Pancreas (tissue), 10 donors: ENCODE results near the gene LOC101059915.
"Not testable (repeated sequence)": the region's sequence is repeated elsewhere in the genome, so short reads cannot be mapped to it uniquely, and the experiment has no call there.

Experiments
- ATAC-seq, 4 donors: fragments of 200-7000 bp; cut with Tn5 transposase; one replicate each; pipeline versions ENCODE4 v1.8.0 to v1.9.1; 2020; ENCODE audit warnings: mild to moderate bottlenecking in 4 of 4, moderate library complexity in 4 of 4
- DNase-seq, 6 donors: peaks; one replicate each; pipeline ENCODE4 v3.0.0-alpha.2; 2020
- FAIRE-seq: peaks from 2 replicates; lab custom pipeline; 2012; peaks lifted over from hg19 to GRCh38; lab: Jason Lieb, UNC
- H3K27ac ChIP-seq, 4 donors: fragments of 200-600 bp; sonication (generic); 1 replicate in 3 of 4; 2 replicates in 1 of 4; pipeline versions ENCODE4 v1.5.0 to v1.8.0; 2020
- H3K27me3 ChIP-seq, 4 donors: fragments of 200-600 bp; one replicate each; pipeline ENCODE4 v1.8.0; 2021
- H3K36me3 ChIP-seq, 3 donors: fragments of 200-600 bp; sonication (generic) in 1 of 3; one replicate each; pipeline versions ENCODE4 v1.5.0 to v1.8.0; 2020 to 2021
- H3K4me1 ChIP-seq, 3 donors: fragments of 200-600 bp; one replicate each; pipeline ENCODE4 v1.8.0; 2021
- H3K4me3 ChIP-seq, 4 donors: fragments of 200-600 bp; sonication (generic) in 2 of 4; one replicate each; pipeline versions ENCODE4 v1.5.0 to v1.8.0; 2020 to 2021
- H3K9me3 ChIP-seq, 4 donors: fragments of 200-600 bp; one replicate each; pipeline ENCODE4 v1.8.0; 2021
- WGBS, 2 donors: extraction: QIAGEN DNeasy Blood & Tissue Kit; methylation state at CpG; one replicate each; pipeline ENCODE4 v1.1.7; 2013; 5-methylcytosine and 5-hydroxymethylcytosine counted together
- intact Hi-C, 3 donors: fragments of 100-400 bp; cut with DNase I; formaldehyde crosslinking; loops; one replicate each; pipeline versions ENCODE4 v1.11.1 to v1.14.2; 2022
- TF ChIP-seq, protein P1 (sequence below), 4 donors: fragments of 200-600 bp; sonication (generic) in 3 of 4; IDR thresholded peaks; one replicate each; pipeline versions ENCODE4 v1.5.0 to v1.8.0; 2021; ENCODE audit warnings: antibody characterized with exemption in 4 of 4
- donor health status: healthy with polysubstance abuse.
- donor health status: DM: no; HTN: no; CAD: no; lungs with moderate emphysema.
- donor health status: DM: no; HTN: no; CAD: no.
- donor health status: control.
- donor health status: control.
- donor health status: Bipolar disorder and iron deficiency.
- donor health status: DM: yes; HTN: yes; CAD: no.
- donor health status: DM: no; HTN: no; CAD: no.
- donor health status: DM: no; HTN: no; CAD: no.
- donor health status: DM: yes; HTN: yes; CAD: no.

The LOC101059915 gene

DNA sequence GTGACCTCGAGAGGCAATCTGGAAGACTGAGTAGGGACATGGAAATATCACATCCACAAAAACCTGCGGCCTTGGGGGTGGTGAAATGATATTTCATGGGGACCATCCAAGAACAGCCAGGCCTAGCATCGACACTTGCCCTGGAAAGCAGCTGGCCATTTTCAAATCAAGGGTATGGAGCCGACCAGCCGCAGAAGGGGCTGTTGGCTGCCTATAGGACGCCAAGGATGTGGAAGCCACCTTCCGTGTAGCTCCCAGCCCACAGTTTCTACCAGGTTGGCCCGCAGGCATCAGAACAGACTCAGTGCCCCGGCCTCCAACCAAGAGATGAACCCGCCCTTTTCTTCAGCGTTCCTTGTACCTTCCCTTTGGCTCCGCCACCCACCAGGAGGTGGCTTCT, 5.4 kb upstream of the LOC101059915 start:
- Histone ChIP-seq H3K9me3 (no peaks in the 10 kb centered on the region), H3K36me3 (no peaks in the 10 kb centered on the region), H3K4me3 (no peak overlapping the region), H3K27me3 (no peaks in the 10 kb centered on the region), H3K27ac (no peak overlapping the region), H3K4me1 (no peaks in the 10 kb centered on the region)
- ATAC-seq (no peak), DNase-seq (no peak), FAIRE-seq (no peak)
- TF ChIP-seq, protein P1, sequence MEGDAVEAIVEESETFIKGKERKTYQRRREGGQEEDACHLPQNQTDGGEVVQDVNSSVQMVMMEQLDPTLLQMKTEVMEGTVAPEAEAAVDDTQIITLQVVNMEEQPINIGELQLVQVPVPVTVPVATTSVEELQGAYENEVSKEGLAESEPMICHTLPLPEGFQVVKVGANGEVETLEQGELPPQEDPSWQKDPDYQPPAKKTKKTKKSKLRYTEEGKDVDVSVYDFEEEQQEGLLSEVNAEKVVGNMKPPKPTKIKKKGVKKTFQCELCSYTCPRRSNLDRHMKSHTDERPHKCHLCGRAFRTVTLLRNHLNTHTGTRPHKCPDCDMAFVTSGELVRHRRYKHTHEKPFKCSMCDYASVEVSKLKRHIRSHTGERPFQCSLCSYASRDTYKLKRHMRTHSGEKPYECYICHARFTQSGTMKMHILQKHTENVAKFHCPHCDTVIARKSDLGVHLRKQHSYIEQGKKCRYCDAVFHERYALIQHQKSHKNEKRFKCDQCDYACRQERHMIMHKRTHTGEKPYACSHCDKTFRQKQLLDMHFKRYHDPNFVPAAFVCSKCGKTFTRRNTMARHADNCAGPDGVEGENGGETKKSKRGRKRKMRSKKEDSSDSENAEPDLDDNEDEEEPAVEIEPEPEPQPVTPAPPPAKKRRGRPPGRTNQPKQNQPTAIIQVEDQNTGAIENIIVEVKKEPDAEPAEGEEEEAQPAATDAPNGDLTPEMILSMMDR (IDR thresholded peaks at IDR 0.05), result no peak
- WGBS, 2 donors, result 75 to 81% methylated on average over 12 of the region's 12 CpGs
- intact Hi-C loops, result no loop called here

DNA sequence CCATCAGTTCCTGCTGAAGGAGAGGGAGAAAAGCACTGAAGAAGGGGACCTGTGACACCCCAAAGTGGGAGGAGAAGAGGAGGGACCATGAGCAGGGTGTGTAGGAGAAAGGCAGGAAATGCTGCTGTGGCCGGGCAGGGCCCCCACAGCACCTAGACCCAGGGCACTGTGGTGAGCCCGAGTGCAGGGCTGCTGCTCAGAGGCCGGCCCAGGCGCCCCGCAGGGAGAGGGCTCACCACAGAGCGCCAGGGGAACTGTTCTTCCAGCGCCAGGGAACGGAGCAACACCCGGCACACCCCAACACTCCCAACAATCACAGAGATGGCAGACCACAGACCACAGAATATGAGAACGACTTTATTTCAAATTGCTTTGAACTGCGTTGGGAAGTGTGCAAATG, 4.7 kb upstream of the LOC101059915 start:
- intact Hi-C loops, H3K27me3 ChIP-seq, H3K4me1 ChIP-seq, H3K36me3 ChIP-seq, H3K9me3 ChIP-seq, H3K27ac ChIP-seq, H3K4me3 ChIP-seq, ATAC-seq, DNase-seq, FAIRE-seq: not testable (repeated sequence)
- 72 to 74% methylated on average over 11 of the region's 11 CpGs for WGBS, 2 donors

DNA sequence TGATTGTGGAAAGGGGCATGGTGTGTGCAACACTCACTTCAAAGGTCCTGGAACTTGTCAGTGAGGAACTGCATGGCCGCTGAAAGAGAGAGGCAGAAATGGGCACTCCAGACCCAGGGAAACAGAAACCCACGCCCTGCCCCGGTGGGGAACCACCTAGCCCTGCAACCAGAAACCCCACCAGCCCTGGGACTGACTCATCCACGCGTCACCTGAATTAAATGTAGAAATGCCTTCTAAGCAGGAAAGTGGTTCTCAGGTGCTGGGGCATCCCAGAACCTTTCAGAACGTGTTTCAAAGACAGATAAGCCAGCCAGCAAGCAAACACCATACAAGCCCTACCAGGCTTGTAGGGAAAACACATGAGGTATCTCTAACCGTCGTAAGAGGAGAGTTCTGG, 4.1 kb upstream of the LOC101059915 start:
- H3K27ac ChIP-seq, H3K36me3 ChIP-seq, H3K4me1 ChIP-seq, FAIRE-seq, ATAC-seq, H3K27me3 ChIP-seq, DNase-seq, H3K4me3 ChIP-seq, H3K9me3 ChIP-seq, intact Hi-C loops: not testable (repeated sequence)
- 70 to 76% methylated on average over 7 of the region's 8 CpGs for WGBS, 2 donors

DNA sequence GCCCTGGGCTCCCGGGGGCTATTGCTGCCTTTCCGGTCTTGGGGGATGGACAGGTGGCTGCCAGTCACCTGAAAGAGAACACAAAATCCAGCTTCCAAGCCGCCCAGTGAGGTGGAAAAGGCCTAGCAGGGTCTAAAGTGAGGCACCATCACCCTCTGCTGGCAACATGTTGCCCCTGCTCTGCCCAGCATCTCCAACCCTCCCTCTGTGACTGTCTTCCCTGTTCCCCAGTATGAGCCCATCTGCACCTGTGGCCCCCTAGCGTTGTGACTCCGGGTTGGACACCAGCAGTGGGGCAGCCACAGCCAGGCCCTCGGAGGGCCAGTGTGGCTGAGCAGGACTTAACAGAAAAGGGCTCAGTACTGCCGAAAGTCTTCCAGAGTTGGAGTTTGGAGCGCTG, 3.1 kb upstream of the LOC101059915 start:
- WGBS, 2 donors, result 55% methylated on average over 8 of the region's 8 CpGs
- ATAC-seq, H3K4me3 ChIP-seq, H3K9me3 ChIP-seq, FAIRE-seq, H3K36me3 ChIP-seq, intact Hi-C loops, H3K27ac ChIP-seq, H3K27me3 ChIP-seq, H3K4me1 ChIP-seq: not testable (repeated sequence)
- DNase-seq, result peak in 1 of 6 donors; percentile 33

DNA sequence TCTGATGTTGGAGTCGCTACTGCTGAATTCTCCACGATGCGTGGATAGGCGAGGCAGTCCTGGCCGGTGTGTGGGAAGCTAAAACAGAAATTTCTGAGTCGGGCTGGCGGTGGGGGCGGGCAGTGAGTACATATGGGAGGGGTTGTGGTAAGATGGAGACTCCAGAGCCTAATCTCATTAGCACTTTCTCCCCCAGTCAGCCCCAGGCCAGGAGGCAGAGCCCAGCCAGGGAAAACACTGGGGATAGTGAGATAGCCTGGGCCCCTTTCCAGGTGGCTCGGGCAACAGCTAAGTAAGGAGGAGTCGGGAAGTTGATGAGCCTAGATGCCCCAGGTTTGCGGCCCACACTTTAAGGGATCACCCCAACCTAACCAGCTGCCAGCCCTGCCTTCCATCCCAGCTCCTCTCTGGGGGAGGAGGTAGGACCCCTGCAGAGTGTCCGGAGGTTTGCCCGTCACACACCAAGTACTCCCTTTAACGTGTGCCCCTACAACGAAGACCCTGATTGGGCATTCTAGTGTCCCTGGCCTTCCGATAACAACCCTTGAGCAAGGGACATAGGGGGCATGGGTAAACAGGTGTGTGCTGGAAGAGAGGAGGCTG, 2.4 kb upstream of the LOC101059915 start:
- ATAC-seq, result no peak
- H3K9me3 ChIP-seq, result no peaks in the 10 kb centered on the region
- no peak overlapping the region for H3K27ac ChIP-seq
- no peaks in the 10 kb centered on the region for H3K4me1 ChIP-seq
- TF ChIP-seq, protein P1 (IDR thresholded peaks at IDR 0.05), result no peak
- DNase-seq, result peak in 1 of 6 donors; percentile 45
- WGBS, 2 donors, result 84 to 89% methylated on average over 16 of the region's 16 CpGs
- FAIRE-seq, result no peak
- H3K4me3 ChIP-seq, result no peak overlapping the region
- H3K27me3 ChIP-seq, result no peaks in the 10 kb centered on the region
- intact Hi-C loops, result no loop called here
- H3K36me3 ChIP-seq, result no peaks in the 10 kb centered on the region

DNA sequence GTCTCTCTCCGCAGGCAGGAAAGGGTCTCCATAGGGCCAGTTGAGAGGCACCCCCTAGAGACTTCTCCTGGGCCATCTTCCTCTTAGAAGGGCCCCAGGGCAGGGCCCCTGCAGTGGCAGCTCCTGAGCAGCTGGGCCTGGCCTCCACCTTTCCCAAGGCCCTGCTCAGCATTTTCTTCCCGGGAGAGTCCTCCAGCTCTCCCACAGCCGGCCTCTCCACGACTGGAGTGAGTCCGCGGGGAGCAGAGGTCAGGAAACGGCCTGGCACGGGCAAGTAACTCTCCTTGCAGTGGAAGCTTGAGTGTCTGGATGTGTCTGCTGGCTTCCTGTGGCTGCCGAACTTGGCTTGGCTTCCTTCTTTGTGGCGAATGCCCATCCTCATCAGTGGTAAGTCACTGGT, 1.6 kb upstream of the LOC101059915 start:
- TF ChIP-seq, protein P1 (IDR thresholded peaks at IDR 0.05), result no peak
- Histone ChIP-seq H3K4me3 (no peak overlapping the region), H3K27me3 (no peaks in the 10 kb centered on the region), H3K27ac (no peak overlapping the region), H3K9me3 (no peaks in the 10 kb centered on the region), H3K36me3 (no peaks in the 10 kb centered on the region), H3K4me1 (no peaks in the 10 kb centered on the region)
- DNase-seq (peak in 1 of 6 donors; percentile 43), FAIRE-seq (no peak), ATAC-seq (no peak)
- intact Hi-C loops, result no loop called here
- WGBS, 2 donors, result 63 to 73% methylated on average over 10 of the region's 10 CpGs
